ENCODE results near the gene RALGPS1.

GRCh38 chr9:127113191-127113972 is 198.8 kb downstream of the RALGPS1 start:
- TF ChIP-seq CTCF (IDR thresholded peaks at IDR 0.05) (no peak), POLR2AphosphoS5 (IDR thresholded peaks at IDR 0.05; ENCODE audit: insufficient read depth in 1 of 2, low read depth in 1 of 2) (no peak), POLR2A (IDR thresholded peaks at IDR 0.05) (no peak)

Data from vagina (tissue), 2 donors.